H9 (cell line): ENCODE data around the gene SLC11A1. TPM values are rescaled to one million over a fixed set of nuclear protein-coding genes. Genes with fewer than 3 reads are reported as not detected.

ENCODE experiments used
- DNase-seq: peaks from one replicate; pipeline ENCODE4 v3.0.0-alpha.2; 2017
- H2AFZ ChIP-seq: one replicate; pipeline ENCODE4 v1.6.1; 2013; ENCODE audit warnings: mild to moderate bottlenecking, low read length, control low read depth, moderate library complexity
- H2AK5ac ChIP-seq: 2 replicates; pipeline ENCODE4 v1.6.1; 2013; ENCODE audit warnings: low read length, control low read depth, mixed read lengths; ENCODE audit not compliant: insufficient read length
- H2BK120ac ChIP-seq: one replicate; pipeline ENCODE4 v1.6.1; 2013; ENCODE audit warnings: low read depth, mild to moderate bottlenecking, low read length, control low read depth, inconsistent platforms; ENCODE audit not compliant: poor library complexity, severe bottlenecking
- H2BK12ac ChIP-seq: 2 replicates; pipeline ENCODE4 v1.6.1; 2013; ENCODE audit warnings: low read length, control low read depth, mixed read lengths, low read depth; ENCODE audit not compliant: insufficient read length
- H2BK15ac ChIP-seq: 2 replicates; pipeline ENCODE4 v1.6.1; 2013; ENCODE audit warnings: low read depth, low read length, control low read depth
- H2BK20ac ChIP-seq: one replicate; pipeline ENCODE4 v1.6.1; 2013; ENCODE audit warnings: low read depth, mild to moderate bottlenecking, low read length, control low read depth, inconsistent platforms; ENCODE audit not compliant: poor library complexity, severe bottlenecking
- H2BK5ac ChIP-seq: 2 replicates; pipeline ENCODE4 v1.6.1; 2013; ENCODE audit warnings: low read length, control low read depth, mixed read lengths; ENCODE audit not compliant: insufficient read length
- H3K14ac ChIP-seq: 2 replicates; pipeline ENCODE4 v1.6.1; 2013; ENCODE audit warnings: low read length, control low read depth; ENCODE audit not compliant: insufficient read depth
- H3K18ac ChIP-seq: 2 replicates; pipeline ENCODE4 v1.6.1; 2013; ENCODE audit warnings: low read depth, mild to moderate bottlenecking, mixed read lengths, low read length, control low read depth; ENCODE audit not compliant: insufficient read length
- H3K23ac ChIP-seq: 2 replicates; pipeline ENCODE4 v1.6.1; 2013; ENCODE audit warnings: low read length, control low read depth, mixed read lengths, low read depth; ENCODE audit not compliant: insufficient read length
- H3K23me2 ChIP-seq: 2 replicates; pipeline ENCODE4 v1.6.1; 2013; ENCODE audit warnings: low read depth, mild to moderate bottlenecking, mixed read lengths, low read length, control low read depth; ENCODE audit not compliant: insufficient read length, poor library complexity, severe bottlenecking
- H3K27ac ChIP-seq: 2 replicates; pipeline ENCODE4 v1.5.1; 2013; ENCODE audit warnings: low read length, control low read depth, mixed read lengths, low read depth; ENCODE audit not compliant: insufficient read length
- H3K27me3 ChIP-seq: 2 replicates; pipeline ENCODE4 v1.6.1; 2013; ENCODE audit warnings: low read length, control low read depth, inconsistent platforms; ENCODE audit not compliant: insufficient read depth
- H3K4ac ChIP-seq: 2 replicates; pipeline ENCODE4 v1.6.1; 2013; ENCODE audit warnings: low read depth, mild to moderate bottlenecking, control low read depth, inconsistent platforms, low read length, moderate library complexity
- H3K4me1 ChIP-seq: 2 replicates; pipeline ENCODE4 v1.6.1; 2013; ENCODE audit warnings: low read length, control low read depth, inconsistent platforms; ENCODE audit not compliant: insufficient read depth
- H3K4me2 ChIP-seq: 2 replicates; pipeline ENCODE4 v1.6.1; 2013; ENCODE audit warnings: low read length, control low read depth, mixed read lengths; ENCODE audit not compliant: insufficient read length, insufficient read depth
- H3K56ac ChIP-seq: 2 replicates; pipeline ENCODE4 v1.6.1; 2013; ENCODE audit warnings: low read depth, mild to moderate bottlenecking, mixed read lengths, low read length, control low read depth; ENCODE audit not compliant: insufficient read length
- H3K79me1 ChIP-seq: 2 replicates; pipeline ENCODE4 v1.6.1; 2013; ENCODE audit warnings: low read depth, mild to moderate bottlenecking, moderate library complexity, low read length, control low read depth, inconsistent platforms; ENCODE audit not compliant: insufficient read depth, poor library complexity, severe bottlenecking
- H3K79me2 ChIP-seq: 2 replicates; pipeline ENCODE4 v1.6.1; 2013; ENCODE audit warnings: low read length, control low read depth, inconsistent platforms; ENCODE audit not compliant: insufficient read depth
- H3K9ac ChIP-seq: 2 replicates; pipeline ENCODE4 v1.6.1; 2013; ENCODE audit warnings: low read length, control low read depth, mixed read lengths; ENCODE audit not compliant: insufficient read length; ENCODE audit errors: extremely low read depth
- H3K9me3 ChIP-seq: one replicate; pipeline ENCODE4 v1.6.1; 2013; ENCODE audit warnings: low read depth, low read length, inconsistent platforms; ENCODE audit not compliant: control insufficient read depth
- H3T11ph ChIP-seq: one replicate; pipeline ENCODE4 v1.6.1; 2013; ENCODE audit warnings: mild to moderate bottlenecking, low read length, control low read depth, inconsistent platforms
- H4K20me1 ChIP-seq: one replicate; pipeline ENCODE4 v1.6.1; 2013; ENCODE audit not compliant: control insufficient read depth, insufficient read length, insufficient read depth
- H4K5ac ChIP-seq: 2 replicates; pipeline ENCODE4 v1.6.1; 2013; ENCODE audit warnings: low read depth, mild to moderate bottlenecking, mixed read lengths, low read length, control low read depth; ENCODE audit not compliant: insufficient read length
- H4K8ac ChIP-seq: replicated peaks from 2 replicates; pipeline ENCODE4 v1.6.1; 2013; ENCODE audit warnings: low read length, control low read depth, mixed read lengths, low read depth; ENCODE audit not compliant: insufficient read length
- H4K91ac ChIP-seq: 2 replicates; pipeline ENCODE4 v1.6.1; 2013; ENCODE audit warnings: low read depth, mild to moderate bottlenecking, moderate library complexity, mixed read lengths, low read length, control low read depth; ENCODE audit not compliant: insufficient read length
- H3K27ac Mint-ChIP-seq, 3 experiments: 2 replicates in 2 of 3; 3 replicates in 1 of 3; pipeline ENCODE4 v1.8.0; 2020 to 2021; ENCODE audit warnings: mixed read lengths in 3 of 3, mild to moderate bottlenecking in 1 of 3, moderate library complexity in 1 of 3
- H3K27me3 Mint-ChIP-seq: 2 replicates; pipeline ENCODE4 v1.8.0; 2021; ENCODE audit warnings: low read depth, mild to moderate bottlenecking, moderate library complexity, mixed read lengths
- H3K36me3 Mint-ChIP-seq, 3 experiments: 2 replicates in 2 of 3; 3 replicates in 1 of 3; pipeline ENCODE4 v1.8.0; 2020 to 2021; ENCODE audit warnings: low read depth in 3 of 3, mixed read lengths in 3 of 3; ENCODE audit not compliant: insufficient read depth in 1 of 3
- H3K4me1 Mint-ChIP-seq, 2 experiments: 2 replicates each; pipeline ENCODE4 v1.8.0; 2020; ENCODE audit warnings: mixed read lengths in 2 of 2
- H3K4me3 Mint-ChIP-seq, 2 experiments: 2 replicates in 1 of 2; 3 replicates in 1 of 2; pipeline ENCODE4 v1.8.0; 2020 to 2021; ENCODE audit warnings: mild to moderate bottlenecking in 2 of 2, mixed read lengths in 2 of 2, moderate library complexity in 1 of 2
- H3K9me3 Mint-ChIP-seq, 2 experiments: 2 replicates in 1 of 2; 3 replicates in 1 of 2; pipeline ENCODE4 v1.8.0; 2020; ENCODE audit warnings: mild to moderate bottlenecking in 2 of 2, mixed read lengths in 2 of 2, moderate library complexity in 1 of 2
- WGBS: extraction: QIAGEN DNeasy Blood & Tissue Kit; methylation state at CpG from one replicate; pipeline ENCODE4 v1.1.7; 2013; ENCODE audit warnings: missing lambda C conversion rate, low lambda C conversion rate, mixed read lengths; ENCODE audit not compliant: insufficient read length; ENCODE audit errors: extremely low coverage; 5-methylcytosine and 5-hydroxymethylcytosine counted together
- total RNA-seq: library from RNA; stranded (reverse); gene quantifications from 2 replicates; pipeline ENCODE4 v1.2.1, GENCODE V29; 2021
- TF ChIP-seq, protein P1 (sequence below): fragments of 200-600 bp; sonication (generic); conservative IDR thresholded peaks from 3 replicates; pipeline ENCODE4 v1.8.0; 2021; ENCODE audit warnings: antibody characterized with exemption, mild to moderate bottlenecking

The SLC11A1 gene
- total RNA-seq, 1 experiment from 2014 or later: 0.11 TPM

DNA sequence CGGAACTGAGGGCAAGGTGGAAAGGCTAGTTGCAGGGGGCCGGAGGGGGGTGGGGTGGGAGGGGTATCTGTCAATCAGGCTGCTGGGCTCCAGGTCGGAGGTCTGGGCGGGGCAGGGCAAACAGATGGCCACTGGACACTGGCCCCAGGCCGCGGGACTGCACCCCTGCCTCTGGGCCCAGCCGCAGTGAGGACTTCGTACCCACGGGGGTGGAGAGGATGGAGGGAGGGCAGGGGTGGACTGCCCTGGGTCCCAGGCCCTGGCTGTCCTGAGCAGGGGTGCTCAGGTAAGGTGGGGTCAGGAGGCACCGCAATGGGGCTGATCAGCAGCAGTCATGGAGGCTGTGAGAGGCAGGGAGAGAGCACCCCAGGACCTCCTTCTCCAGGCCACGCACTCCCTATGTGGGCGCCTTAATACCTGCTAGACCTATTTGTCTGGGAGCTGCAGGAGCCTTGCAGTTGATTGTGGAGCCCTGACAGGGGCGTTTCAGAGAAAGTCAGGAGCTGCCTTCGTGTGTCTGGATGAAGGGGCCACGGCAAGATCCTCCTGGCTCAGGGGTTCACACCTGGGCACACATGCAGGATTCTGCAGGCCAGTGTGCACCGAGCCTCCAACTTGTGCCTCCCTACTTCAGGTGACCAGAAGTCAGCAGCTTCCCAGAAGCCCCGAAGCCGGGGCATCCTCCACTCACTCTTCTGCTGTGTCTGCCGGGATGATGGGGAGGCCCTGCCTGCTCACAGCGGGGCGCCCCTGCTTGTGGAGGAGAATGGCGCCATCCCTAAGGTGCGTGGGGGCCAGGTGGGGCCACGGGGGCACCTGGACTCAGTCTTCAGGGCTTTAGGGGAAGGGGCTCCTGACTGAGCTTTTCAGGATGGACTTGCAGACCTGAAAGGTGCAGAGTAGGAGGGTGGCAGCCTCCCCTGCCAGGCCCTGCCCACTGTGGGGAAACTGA lies 19.1 kb downstream of the SLC11A1 start:
- H3K27ac ChIP-seq: no peak overlapping the region
- no peaks in the 10 kb centered on the region for H3K79me2 ChIP-seq
- H4K91ac ChIP-seq: no peak overlapping the region
- peaks cover 20% of the 10 kb centered on the region for H3K27me3 ChIP-seq
- no peak overlapping the region for H3K4ac ChIP-seq
- Mint-ChIP-seq H3K4me1 (peaks cover 26 to 32% of the 10 kb centered on the region in 2 experiments), H3K27me3 (peaks cover 29% of the 10 kb centered on the region), H3K27ac (no peak overlapping the region), H3K9me3 (no peaks in the 10 kb centered on the region), H3K4me3 (peak overlapping the region; percentile 90 to 92), H3K36me3 (peaks cover 4 to 25% (median 22%) of the 10 kb centered on the region in 3 experiments; a peak in 6 of 7 replicates)
- H2BK15ac ChIP-seq: no peak overlapping the region
- no peaks in the 10 kb centered on the region for H3K9me3 ChIP-seq
- H3T11ph ChIP-seq: no peak overlapping the region
- H4K8ac ChIP-seq: no peak overlapping the region
- no peaks in the 10 kb centered on the region for H4K20me1 ChIP-seq
- no peak overlapping the region for H4K5ac ChIP-seq
- H3K9ac ChIP-seq: no peak overlapping the region
- no peaks in the 10 kb centered on the region for H3K79me1 ChIP-seq
- TF ChIP-seq, protein P1, sequence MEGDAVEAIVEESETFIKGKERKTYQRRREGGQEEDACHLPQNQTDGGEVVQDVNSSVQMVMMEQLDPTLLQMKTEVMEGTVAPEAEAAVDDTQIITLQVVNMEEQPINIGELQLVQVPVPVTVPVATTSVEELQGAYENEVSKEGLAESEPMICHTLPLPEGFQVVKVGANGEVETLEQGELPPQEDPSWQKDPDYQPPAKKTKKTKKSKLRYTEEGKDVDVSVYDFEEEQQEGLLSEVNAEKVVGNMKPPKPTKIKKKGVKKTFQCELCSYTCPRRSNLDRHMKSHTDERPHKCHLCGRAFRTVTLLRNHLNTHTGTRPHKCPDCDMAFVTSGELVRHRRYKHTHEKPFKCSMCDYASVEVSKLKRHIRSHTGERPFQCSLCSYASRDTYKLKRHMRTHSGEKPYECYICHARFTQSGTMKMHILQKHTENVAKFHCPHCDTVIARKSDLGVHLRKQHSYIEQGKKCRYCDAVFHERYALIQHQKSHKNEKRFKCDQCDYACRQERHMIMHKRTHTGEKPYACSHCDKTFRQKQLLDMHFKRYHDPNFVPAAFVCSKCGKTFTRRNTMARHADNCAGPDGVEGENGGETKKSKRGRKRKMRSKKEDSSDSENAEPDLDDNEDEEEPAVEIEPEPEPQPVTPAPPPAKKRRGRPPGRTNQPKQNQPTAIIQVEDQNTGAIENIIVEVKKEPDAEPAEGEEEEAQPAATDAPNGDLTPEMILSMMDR: no peak
- no peak overlapping the region for H3K18ac ChIP-seq
- no peak overlapping the region for H3K56ac ChIP-seq
- no peak overlapping the region for H2BK12ac ChIP-seq
- WGBS: no CpG with 5 or more reads among the region's 24 CpGs
- H2BK120ac ChIP-seq: no peak overlapping the region
- H2AFZ ChIP-seq: no peak overlapping the region
- no peak overlapping the region for H2AK5ac ChIP-seq
- no peak overlapping the region for H3K23ac ChIP-seq
- H3K4me1 ChIP-seq: no peaks in the 10 kb centered on the region; the same call in 1 of the 2 replicates
- H3K14ac ChIP-seq: no peak overlapping the region
- H3K4me2 ChIP-seq: peak overlapping the region; percentile 64
- no peak overlapping the region for H2BK20ac ChIP-seq
- DNase-seq: no peak
- no peak overlapping the region for H2BK5ac ChIP-seq
- peaks cover 36% of the 10 kb centered on the region for H3K23me2 ChIP-seq
